ENCODE measurements around the gene AK2.

Gene AK2

GRCh38 chr1:33030575-33030974 lies 6.1 kb downstream of the AK2 start (continued):
- no peak for TF ChIP-seq KLF7 (tag by site-specific recombination; IDR thresholded peaks at IDR 0.05; ENCODE audit: borderline replicate concordance)
- peak; percentile 55; the same call in 1 of the 2 replicates for TF ChIP-seq ZNF184 (tag by site-specific recombination; IDR thresholded peaks at IDR 0.05)
- TF ChIP-seq GFI1B (tag by site-specific recombination; IDR thresholded peaks at IDR 0.05), result no peak
- no peak for TF ChIP-seq ZNF19 (tag by site-specific recombination; IDR thresholded peaks at IDR 0.05; ENCODE audit: low read depth)
- no peak for TF ChIP-seq ZNF221 (tag by site-specific recombination; IDR thresholded peaks at IDR 0.05; ENCODE audit: borderline replicate concordance)
- no peak for TF ChIP-seq YY1 (tag by site-specific recombination; IDR thresholded peaks at IDR 0.05)
- no peak for TF ChIP-seq ZNF174 (tag by site-specific recombination; IDR thresholded peaks at IDR 0.05)
- TF ChIP-seq ZNF391 (tag by site-specific recombination; IDR thresholded peaks at IDR 0.05; ENCODE audit: borderline replicate concordance, low read depth), result no peak
- TF ChIP-seq HOXC10 (CRISPR knock-in tag; IDR thresholded peaks at IDR 0.05), result no peak
- no peak for TF ChIP-seq ZNF768 (tag by site-specific recombination; IDR thresholded peaks at IDR 0.05)
- TF ChIP-seq ZNF157 (tag by site-specific recombination; IDR thresholded peaks at IDR 0.05), result no peak
- no peak for TF ChIP-seq ZNF112 (tag by site-specific recombination; IDR thresholded peaks at IDR 0.05)
- no peak for TF ChIP-seq ZEB2 (tag by site-specific recombination; IDR thresholded peaks at IDR 0.05)
- TF ChIP-seq ZNF223 (tag by site-specific recombination; IDR thresholded peaks at IDR 0.05), result no peak
- no peak for TF ChIP-seq ZNF670 (tag by site-specific recombination; IDR thresholded peaks at IDR 0.05; ENCODE audit: low read depth)
- no peak for TF ChIP-seq ZNF23 (tag by site-specific recombination; IDR thresholded peaks at IDR 0.05; ENCODE audit: borderline replicate concordance)
- TF ChIP-seq ZNF341 (tag by site-specific recombination; IDR thresholded peaks at IDR 0.05; ENCODE audit: low read depth), result no peak
- TF ChIP-seq ZNF214 (tag by site-specific recombination; IDR thresholded peaks at IDR 0.05; ENCODE audit: borderline replicate concordance), result no peak; the same call in 1 of the 2 replicates
- TF ChIP-seq, protein P1, sequence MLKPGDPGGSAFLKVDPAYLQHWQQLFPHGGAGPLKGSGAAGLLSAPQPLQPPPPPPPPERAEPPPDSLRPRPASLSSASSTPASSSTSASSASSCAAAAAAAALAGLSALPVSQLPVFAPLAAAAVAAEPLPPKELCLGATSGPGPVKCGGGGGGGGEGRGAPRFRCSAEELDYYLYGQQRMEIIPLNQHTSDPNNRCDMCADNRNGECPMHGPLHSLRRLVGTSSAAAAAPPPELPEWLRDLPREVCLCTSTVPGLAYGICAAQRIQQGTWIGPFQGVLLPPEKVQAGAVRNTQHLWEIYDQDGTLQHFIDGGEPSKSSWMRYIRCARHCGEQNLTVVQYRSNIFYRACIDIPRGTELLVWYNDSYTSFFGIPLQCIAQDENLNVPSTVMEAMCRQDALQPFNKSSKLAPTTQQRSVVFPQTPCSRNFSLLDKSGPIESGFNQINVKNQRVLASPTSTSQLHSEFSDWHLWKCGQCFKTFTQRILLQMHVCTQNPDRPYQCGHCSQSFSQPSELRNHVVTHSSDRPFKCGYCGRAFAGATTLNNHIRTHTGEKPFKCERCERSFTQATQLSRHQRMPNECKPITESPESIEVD (tag by site-specific recombination; IDR thresholded peaks at IDR 0.05), result peak; percentile 19; the same call in 1 of the 2 replicates
- no peak for TF ChIP-seq KLF8 (tag by site-specific recombination; IDR thresholded peaks at IDR 0.05)
- no peak for TF ChIP-seq ZBTB10 (tag by site-specific recombination; IDR thresholded peaks at IDR 0.05)
- TF ChIP-seq ZNF398 (tag by site-specific recombination; IDR thresholded peaks at IDR 0.05), result no peak
- peak; percentile 48; the same call in 1 of the 2 replicates for TF ChIP-seq KLF10 (tag by site-specific recombination; IDR thresholded peaks at IDR 0.05)
- TF ChIP-seq, protein P2, sequence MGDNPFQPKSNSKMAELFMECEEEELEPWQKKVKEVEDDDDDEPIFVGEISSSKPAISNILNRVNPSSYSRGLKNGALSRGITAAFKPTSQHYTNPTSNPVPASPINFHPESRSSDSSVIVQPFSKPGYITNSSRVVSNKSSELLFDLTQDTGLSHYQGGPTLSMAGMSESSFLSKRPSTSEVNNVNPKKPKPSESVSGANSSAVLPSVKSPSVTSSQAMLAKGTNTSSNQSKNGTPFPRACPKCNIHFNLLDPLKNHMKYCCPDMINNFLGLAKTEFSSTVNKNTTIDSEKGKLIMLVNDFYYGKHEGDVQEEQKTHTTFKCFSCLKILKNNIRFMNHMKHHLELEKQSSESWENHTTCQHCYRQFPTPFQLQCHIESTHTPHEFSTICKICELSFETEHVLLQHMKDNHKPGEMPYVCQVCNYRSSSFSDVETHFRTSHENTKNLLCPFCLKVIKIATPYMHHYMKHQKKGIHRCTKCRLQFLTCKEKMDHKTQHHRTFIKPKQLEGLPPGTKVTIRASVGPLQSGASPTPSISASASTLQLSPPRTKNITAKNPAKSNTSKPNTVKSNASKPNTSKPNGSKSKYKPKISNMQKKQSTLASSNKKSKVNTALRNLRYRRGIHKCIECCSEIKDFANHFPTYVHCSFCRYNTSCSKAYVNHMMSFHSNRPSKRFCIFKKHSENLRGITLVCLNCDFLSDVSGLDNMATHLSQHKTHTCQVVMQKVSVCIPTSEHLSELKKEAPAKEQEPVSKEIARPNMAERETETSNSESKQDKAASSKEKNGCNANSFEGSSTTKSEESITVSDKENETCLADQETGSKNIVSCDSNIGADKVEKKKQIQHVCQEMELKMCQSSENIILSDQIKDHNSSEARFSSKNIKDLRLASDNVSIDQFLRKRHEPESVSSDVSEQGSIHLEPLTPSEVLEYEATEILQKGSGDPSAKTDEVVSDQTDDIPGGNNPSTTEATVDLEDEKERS (tag by site-specific recombination; IDR thresholded peaks at IDR 0.05), result no peak
- TF ChIP-seq SP3 (tag by site-specific recombination; IDR thresholded peaks at IDR 0.05), result no peak
- TF ChIP-seq MZF1 (tag by site-specific recombination; IDR thresholded peaks at IDR 0.05; ENCODE audit: borderline replicate concordance), result peak; percentile 51; the same call in 1 of the 2 replicates
- peak; percentile 63 for TF ChIP-seq ZBTB44 (tag by site-specific recombination; IDR thresholded peaks at IDR 0.05)
- TF ChIP-seq ZNF2 (tag by site-specific recombination; IDR thresholded peaks at IDR 0.05), result no peak
- TF ChIP-seq ZNF211 (tag by site-specific recombination; IDR thresholded peaks at IDR 0.05; ENCODE audit: low read depth), result no peak
- TF ChIP-seq ZNF121 (tag by site-specific recombination; IDR thresholded peaks at IDR 0.05), result no peak
- no peak for TF ChIP-seq ZNF626 (tag by site-specific recombination; IDR thresholded peaks at IDR 0.05)
- TF ChIP-seq PRDM1 (tag by site-specific recombination; IDR thresholded peaks at IDR 0.05), result no peak

Measured in HEK293 (cell line).